SK-N-SH (cell line): ENCODE data around the gene ACAD11. TPM values are rescaled to one million over a fixed set of nuclear protein-coding genes. Genes with fewer than 3 reads are reported as not detected.

ENCODE experiments used
- CTCF ChIA-PET: fragments of 300-600, 350-600 bp; formaldehyde crosslinking; extraction: SDS; loops from one replicate; lab custom pipeline; 2021; lab: Yijun Ruan, JAX
- POLR2A ChIA-PET: fragments of 350-600 bp; sonication (Branson Sonifier 250); formaldehyde crosslinking; extraction: SDS; loops from one replicate; lab custom pipeline; 2020; ENCODE audit warnings: antibody characterized with exemption, inconsistent platforms; lab: Yijun Ruan, JAX
- DNase-seq: peaks from one replicate; pipeline ENCODE4 v3.0.0; 2012
- H2AFZ ChIP-seq: fragments of 200-600 bp; sonication (generic); 2 replicates; pipeline ENCODE4 v1.8.1; 2016; ENCODE audit warnings: antibody characterized with exemption, mild to moderate bottlenecking, low read depth
- H3F3A ChIP-seq: fragments of 200-600 bp; sonication (generic); replicated peaks from 2 replicates; pipeline ENCODE3; 2016; ENCODE audit warnings: antibody characterized with exemption, mild to moderate bottlenecking; ENCODE audit not compliant: insufficient read depth
- H3K27ac ChIP-seq, 2 experiments: fragments of 200-500 bp in 1 of 2; fragments of 200-600 bp in 1 of 2; sonication (Bioruptor generic) in 1 of 2; sonication (generic), shearing (Covaris generic) in 1 of 2; 2 replicates each; pipeline versions ENCODE4 v1.5.1 to v1.6.1; 2014 to 2016; ENCODE audit warnings: low read depth in 2 of 2, inconsistent platforms in 1 of 2, low read length in 1 of 2, mild to moderate bottlenecking in 1 of 2, mixed read lengths in 1 of 2
- H3K27me3 ChIP-seq: fragments of 200-600 bp; sonication (generic), shearing (Covaris generic); 2 replicates; pipeline ENCODE4 v1.6.1; 2016; ENCODE audit warnings: mixed run types; ENCODE audit not compliant: insufficient read depth
- H3K36me3 ChIP-seq, 2 experiments: fragments of 200-500 bp in 1 of 2; fragments of 200-600 bp in 1 of 2; sonication (Bioruptor generic) in 1 of 2; sonication (generic) in 1 of 2; replicated peaks in 1 of 2; 2 replicates each; pipeline versions ENCODE3 to v1.5.1; 2014 to 2016; ENCODE audit warnings: low read length in 1 of 2, mild to moderate bottlenecking in 1 of 2; ENCODE audit not compliant: insufficient read depth in 2 of 2, control insufficient read depth in 1 of 2
- H3K4me1 ChIP-seq, 2 experiments: fragments of 200-500 bp in 1 of 2; fragments of 200-600 bp in 1 of 2; sonication (Bioruptor generic) in 1 of 2; sonication (generic), shearing (Covaris generic) in 1 of 2; 2 replicates each; pipeline versions ENCODE4 v1.5.1 to v1.6.1; 2014 to 2016; ENCODE audit warnings: low read depth in 1 of 2, low read length in 1 of 2, mixed run types in 1 of 2; ENCODE audit not compliant: insufficient read depth in 2 of 2, control insufficient read depth in 1 of 2
- H3K4me2 ChIP-seq: fragments of 200-600 bp; sonication (generic), shearing (Covaris generic); 2 replicates; pipeline ENCODE4 v1.6.1; 2017; ENCODE audit warnings: mixed run types
- H3K4me3 ChIP-seq, 2 experiments: fragments of 200-500 bp in 1 of 2; fragments of 200-600 bp in 1 of 2; sonication (Bioruptor generic) in 1 of 2; sonication (generic), shearing (Covaris generic) in 1 of 2; 2 replicates each; pipeline versions ENCODE4 v1.5.1 to v1.8.1; 2014 to 2016; ENCODE audit warnings: low read depth in 2 of 2, inconsistent platforms in 1 of 2, low read length in 1 of 2, mild to moderate bottlenecking in 1 of 2, mixed read lengths in 1 of 2, moderate library complexity in 1 of 2
- H3K79me2 ChIP-seq: fragments of 200-600 bp; sonication (generic); 2 replicates; pipeline ENCODE4 v1.8.1; 2017; ENCODE audit warnings: mild to moderate bottlenecking; ENCODE audit not compliant: insufficient read depth
- H3K9ac ChIP-seq: fragments of 200-600 bp; sonication (generic); 2 replicates; pipeline ENCODE4 v1.6.1; 2017; ENCODE audit warnings: mixed run types
- H3K9me2 ChIP-seq: fragments of 200-600 bp; sonication (generic); 2 replicates; pipeline ENCODE4 v1.6.1; 2017; ENCODE audit warnings: mixed run types
- H3K9me3 ChIP-seq: fragments of 200-600 bp; sonication (generic); 2 replicates; pipeline ENCODE4 v1.6.1; 2017; ENCODE audit warnings: mixed run types, mild to moderate bottlenecking, moderate library complexity
- H4K20me1 ChIP-seq: fragments of 200-600 bp; sonication (generic); 2 replicates; pipeline ENCODE4 v1.6.1; 2017; ENCODE audit warnings: mild to moderate bottlenecking, mixed run types; ENCODE audit not compliant: insufficient read depth
- CTCF ChIP-seq: fragments of 200-600 bp; sonication (generic); IDR thresholded peaks from 2 replicates; pipeline ENCODE4 v1.6.1; 2017; ENCODE audit warnings: antibody characterized with exemption, mild to moderate bottlenecking, moderate library complexity
- EP300 ChIP-seq, 2 experiments: IDR thresholded peaks; 2 replicates each; pipeline versions ENCODE4 v1.4.0 to v1.6.1; 2012; ENCODE audit warnings: borderline replicate concordance in 1 of 2, low read depth in 1 of 2, low read length in 1 of 2
- FOSL2 ChIP-seq: IDR thresholded peaks from 2 replicates; pipeline ENCODE4 v1.4.0; 2012; ENCODE audit warnings: low read depth, mild to moderate bottlenecking, moderate library complexity, borderline replicate concordance
- FOXJ3 ChIP-seq: sonication (generic); formaldehyde crosslinking; IDR thresholded peaks from 2 replicates; pipeline ENCODE4 v1.5.1; 2020; ENCODE audit warnings: mild to moderate bottlenecking, missing genetic modification reagents
- FOXM1 ChIP-seq: IDR thresholded peaks from 2 replicates; pipeline ENCODE4 v1.4.0; 2012; ENCODE audit warnings: low read depth, mild to moderate bottlenecking
- GABPA ChIP-seq: IDR thresholded peaks from 2 replicates; pipeline ENCODE4 v1.4.0; 2012; ENCODE audit warnings: low read depth, mild to moderate bottlenecking
- GATA2 ChIP-seq: sonication (generic); formaldehyde crosslinking; IDR thresholded peaks from 2 replicates; pipeline ENCODE4 v1.5.0; 2020; ENCODE audit warnings: mild to moderate bottlenecking, missing genetic modification reagents
- MAX ChIP-seq: IDR thresholded peaks from 2 replicates; pipeline ENCODE4 v1.4.0; 2012; ENCODE audit warnings: low read depth
- MEF2A ChIP-seq: IDR thresholded peaks from 2 replicates; pipeline ENCODE4 v1.4.0; 2012; ENCODE audit warnings: low read depth, borderline replicate concordance
- NRF1 ChIP-seq: IDR thresholded peaks from 2 replicates; pipeline ENCODE4 v1.6.1; 2012; ENCODE audit warnings: low read depth, mild to moderate bottlenecking, low read length
- RAD21 ChIP-seq: IDR thresholded peaks from 2 replicates; pipeline ENCODE4 v1.6.1; 2012; ENCODE audit warnings: mild to moderate bottlenecking, low read length
- RCOR1 ChIP-seq: fragments of 150-350 bp; IDR thresholded peaks from 2 replicates; pipeline ENCODE4 v1.6.1; 2017; ENCODE audit warnings: antibody characterized with exemption, low read length
- RXRA ChIP-seq: IDR thresholded peaks from 2 replicates; pipeline ENCODE4 v1.4.0; 2012; ENCODE audit warnings: low read depth, mild to moderate bottlenecking, borderline replicate concordance
- SIN3A ChIP-seq: IDR thresholded peaks from 2 replicates; pipeline ENCODE4 v1.6.1; 2012; ENCODE audit warnings: low read depth, mild to moderate bottlenecking, low read length, moderate library complexity, borderline replicate concordance
- SMC3 ChIP-seq: IDR thresholded peaks from 2 replicates; pipeline ENCODE4 v1.6.1; 2012; ENCODE audit warnings: low read depth, low read length, improper control_type of control experiment
- TAF1 ChIP-seq: IDR thresholded peaks from 2 replicates; pipeline ENCODE4 v1.6.1; 2012; ENCODE audit warnings: low read depth, mild to moderate bottlenecking, low read length, moderate library complexity, borderline replicate concordance
- TEAD4 ChIP-seq: IDR thresholded peaks from 2 replicates; pipeline ENCODE4 v1.4.0; 2012; ENCODE audit warnings: mild to moderate bottlenecking, borderline replicate concordance; ENCODE audit not compliant: insufficient read depth
- USF2 ChIP-seq: fragments of 150-350 bp; IDR thresholded peaks from 2 replicates; pipeline ENCODE4 v1.6.1; 2017; ENCODE audit warnings: antibody characterized with exemption, low read length, low read depth, borderline replicate concordance
- ZBTB33 ChIP-seq: IDR thresholded peaks from 2 replicates; pipeline ENCODE4 v1.4.0; 2012; ENCODE audit warnings: low read depth, borderline replicate concordance
- WGBS: methylation state at CpG from one replicate; pipeline ENCODE4 v1.1.6; 2017; ENCODE audit warnings: low lambda C conversion rate; 5-methylcytosine and 5-hydroxymethylcytosine counted together
- polyA plus RNA-seq, 3 experiments: library from polyadenylated mRNA; depleted of rRNA; stranded (reverse); fragments of >200 nt; gene quantifications; 2 replicates each; pipeline ENCODE4 v1.2.3, GENCODE V29; 2012

The ACAD11 gene
- polyA plus RNA-seq, 1 of the 3 experiments (the other 2 are of a cell fraction): 16.3 TPM

DNA sequence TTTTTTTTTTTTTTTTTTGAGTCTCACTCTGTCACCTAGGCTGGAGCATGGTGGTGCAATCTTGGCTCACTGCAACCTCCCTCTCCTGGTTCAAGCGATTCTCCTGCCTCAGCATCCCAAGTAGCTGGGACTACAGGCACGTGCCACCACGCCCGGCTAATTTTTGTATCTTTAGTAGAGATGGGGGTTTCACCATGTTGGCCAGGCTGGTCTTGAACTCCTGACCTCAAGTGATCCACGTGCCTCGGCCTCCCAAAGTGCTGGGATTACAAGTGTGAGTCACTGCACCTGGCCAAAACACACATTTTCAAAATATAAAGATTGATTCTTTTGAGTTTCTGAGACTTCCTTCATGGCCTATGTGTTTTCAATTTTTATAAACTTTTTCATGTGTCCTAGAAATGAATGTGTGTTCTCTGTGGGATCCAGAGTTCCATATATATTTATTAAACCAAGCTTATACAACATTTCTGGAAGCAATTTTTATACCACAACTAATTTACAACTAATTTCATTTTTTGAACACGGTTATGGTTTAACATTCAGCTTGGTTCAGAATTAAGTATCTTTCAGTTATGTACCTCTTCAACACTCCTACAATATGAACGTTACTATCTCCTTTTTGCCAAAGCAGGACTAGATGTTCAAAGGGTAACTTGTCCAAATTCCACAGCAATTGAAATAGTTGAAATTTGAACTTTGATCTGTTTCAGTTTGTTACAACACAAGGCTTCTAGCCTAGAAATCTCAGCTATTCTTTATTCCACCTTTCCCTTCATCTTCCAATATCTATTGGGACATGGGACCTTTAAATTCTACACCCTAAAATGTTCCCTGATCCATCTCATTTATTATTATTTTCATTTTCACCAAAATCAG is 1.5 kb downstream of the ACAD11 start:
- H3K9me3 ChIP-seq: no peaks in the 10 kb centered on the region
- no peaks in the 10 kb centered on the region for H3K27me3 ChIP-seq
- POLR2A ChIA-PET: no interaction called here
- H2AFZ ChIP-seq: peak overlapping the region; percentile 91; the same call in 1 of the 2 replicates
- H3K4me1 ChIP-seq: peaks cover 11 to 20% of the 10 kb centered on the region in 2 experiments; a peak in 3 of 4 replicates
- H3F3A ChIP-seq: peaks cover 21% of the 10 kb centered on the region
- H3K9me2 ChIP-seq: no peaks in the 10 kb centered on the region
- TF ChIP-seq GABPA (no peak), RCOR1 (no peak), FOXJ3 (no peak), RAD21 (no peak), MAX (no peak), EP300 (IDR thresholded peaks at IDR 0.05; ENCODE audit: borderline replicate concordance in 1 of 2, low read depth in 1 of 2, low read length in 1 of 2) (no peak), GATA2 (CRISPR knock-in tag) (no peak), RXRA (no peak), SMC3 (no peak), FOXM1 (no peak), TEAD4 (no peak), TAF1 (no peak), FOSL2 (no peak), NRF1 (no peak), MEF2A (no peak), ZBTB33 (no peak), CTCF (no peak), USF2 (no peak), SIN3A (no peak)
- CTCF ChIA-PET: interaction anchor here (0.8 to 3.6 kb wide), 8 partner anchors 13 to 122 kb away, joined by 3 to 21 read pairs (median 4); no protein-coding TSS in a partner anchor
- H3K4me3 ChIP-seq: peak overlapping the region; percentile 81 to 95; a peak in 3 of 4 replicates
- peaks cover 45% of the 10 kb centered on the region for H3K79me2 ChIP-seq
- H3K27ac ChIP-seq: peak overlapping the region in 1 of 2 experiments; percentile 85; a peak in 1 of 4 replicates
- H3K9ac ChIP-seq: peak overlapping the region; percentile 89; the same call in 1 of the 2 replicates
- DNase-seq: no peak
- peak overlapping the region; percentile 89 for H3K4me2 ChIP-seq
- peaks cover 0 to 4% of the 10 kb centered on the region in 2 experiments for H3K36me3 ChIP-seq
- H4K20me1 ChIP-seq: no peaks in the 10 kb centered on the region
- WGBS: 95% methylated on average over 8 of the region's 8 CpGs
